Measurements from ENCODE around the gene FAM13B.
A peak's percentile ranks its signal among the peaks of the same experiment; 100 is the strongest.

Gene FAM13B

DNA sequence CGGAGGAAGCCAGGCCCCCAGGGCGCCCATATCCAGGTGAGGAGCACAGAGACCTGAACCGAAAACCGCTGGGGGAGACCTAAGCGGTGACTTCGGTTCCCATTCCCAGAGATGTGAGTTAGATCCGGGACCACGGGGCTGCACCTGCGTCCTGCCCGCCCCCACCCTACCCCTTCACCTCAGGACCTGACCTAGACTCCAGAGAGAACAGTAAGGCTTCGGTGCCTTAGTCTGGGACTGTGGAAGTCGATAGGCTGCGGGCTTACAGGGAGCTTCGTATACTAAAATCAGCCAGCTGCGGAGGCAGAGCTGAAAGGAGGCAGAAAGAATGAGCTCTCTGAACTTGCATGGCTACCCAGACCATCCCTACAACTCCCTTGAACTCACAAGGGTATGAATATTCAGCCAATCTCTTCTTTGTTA, 518 bp upstream of the FAM13B start:
- Histone ChIP-seq H4K91ac (ENCODE audit: low read depth, low read length) (peak overlapping the region; percentile 61), H3K9me3 (ENCODE audit: insufficient read depth, low read depth, low read length) (no peaks in the 10 kb centered on the region), H3K23ac (ENCODE audit: low read length) (no peak overlapping the region), H3K4me1 (ENCODE audit: control insufficient read depth in 1 of 2, insufficient read depth in 2 of 2, low read length in 2 of 2) (peaks cover 0 to 3% of the 10 kb centered on the region in 2 experiments), H2AFZ (ENCODE audit: insufficient read depth, low read length, poor library complexity) (peak overlapping the region; percentile 73), H3K9ac (ENCODE audit: low read length) (peak overlapping the region; percentile 41), H3K36me3 (ENCODE audit: control insufficient read depth in 1 of 2, insufficient read depth in 2 of 2, low read length in 2 of 2) (no peaks in the 10 kb centered on the region), H3K14ac (ENCODE audit: low read length) (peak overlapping the region; percentile 52), H3K18ac (ENCODE audit: low read length) (peak overlapping the region; percentile 67), H4K8ac (ENCODE audit: low read depth, low read length) (peak overlapping the region; percentile 88), H3K27ac (ENCODE audit: low read depth, low read length) (peak overlapping the region; percentile 29), H3K79me1 (ENCODE audit: low read length) (peaks cover 12% of the 10 kb centered on the region), H3K4me2 (ENCODE audit: low read length) (peak overlapping the region; percentile 68), H2BK120ac (ENCODE audit: insufficient read depth, low read length, poor library complexity) (no peak overlapping the region), H2BK12ac (ENCODE audit: low read length) (no peak overlapping the region), H2AK5ac (ENCODE audit: low read length) (no peak overlapping the region), H4K12ac (ENCODE audit: low read depth, low read length) (peak overlapping the region; percentile 55), H3K79me2 (ENCODE audit: control insufficient read depth, insufficient read depth, low read length, poor library complexity) (peaks cover 14% of the 10 kb centered on the region), H2BK5ac (ENCODE audit: low read depth, low read length, poor library complexity) (peak overlapping the region; percentile 70), H3K4ac (ENCODE audit: low read depth, low read length) (peak overlapping the region; percentile 49), H3K4me3 (ENCODE audit: low read depth, low read length) (peak overlapping the region; percentile 75), H3K27me3 (ENCODE audit: insufficient read depth, low read length) (no peaks in the 10 kb centered on the region)
- WGBS (ENCODE audit: extremely low coverage, insufficient coverage, insufficient read length): no CpG with 5 or more reads among the region's 15 CpGs
- peak; percentile 72 to 81 for DNase-seq

DNA sequence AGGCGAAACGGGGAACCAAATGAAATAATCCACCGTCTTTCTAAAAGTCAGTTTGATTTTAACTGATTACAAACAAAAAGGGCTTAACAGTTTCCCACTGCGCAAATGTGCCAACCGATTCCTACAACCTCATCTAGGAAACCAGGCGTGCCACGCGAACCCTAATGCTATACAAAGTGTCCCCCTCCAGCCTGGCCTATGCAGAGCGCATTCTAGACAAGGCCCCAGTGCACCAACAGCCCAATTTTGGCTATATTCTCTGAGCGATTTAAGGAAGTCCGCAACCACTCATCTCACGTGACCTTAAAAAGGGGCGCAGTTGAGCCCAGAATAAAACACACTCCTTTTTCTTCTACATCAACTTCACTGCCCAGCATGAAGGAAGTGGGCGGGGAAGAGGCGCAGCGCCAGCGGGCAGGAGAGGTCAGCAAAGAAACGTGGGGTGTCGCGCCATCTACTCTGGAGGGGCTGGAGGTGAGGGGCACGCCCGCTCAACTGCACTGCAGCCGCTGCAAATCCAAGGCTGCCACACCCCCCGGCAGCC, 779 bp downstream of the FAM13B start:
- Histone ChIP-seq H3K9me3 (ENCODE audit: insufficient read depth, low read depth, low read length) (no peaks in the 10 kb centered on the region), H3K4ac (ENCODE audit: low read depth, low read length) (peak overlapping the region; percentile 71), H3K9ac (ENCODE audit: low read length) (peak overlapping the region; percentile 62), H3K23ac (ENCODE audit: low read length) (no peak overlapping the region), H2BK12ac (ENCODE audit: low read length) (no peak overlapping the region), H3K79me1 (ENCODE audit: low read length) (peaks cover 12% of the 10 kb centered on the region), H3K14ac (ENCODE audit: low read length) (peak overlapping the region; percentile 94), H3K27me3 (ENCODE audit: insufficient read depth, low read length) (no peaks in the 10 kb centered on the region), H2AFZ (ENCODE audit: insufficient read depth, low read length, poor library complexity) (peak overlapping the region; percentile 55), H3K27ac (ENCODE audit: low read depth, low read length) (peak overlapping the region; percentile 95), H2BK120ac (ENCODE audit: insufficient read depth, low read length, poor library complexity) (no peak overlapping the region), H3K4me3 (ENCODE audit: low read depth, low read length) (peak overlapping the region; percentile 96), H3K4me2 (ENCODE audit: low read length) (peak overlapping the region; percentile 78), H3K18ac (ENCODE audit: low read length) (no peak overlapping the region), H4K91ac (ENCODE audit: low read depth, low read length) (no peak overlapping the region), H4K8ac (ENCODE audit: low read depth, low read length) (no peak overlapping the region), H3K79me2 (ENCODE audit: control insufficient read depth, insufficient read depth, low read length, poor library complexity) (peaks cover 17% of the 10 kb centered on the region), H4K12ac (ENCODE audit: low read depth, low read length) (no peak overlapping the region), H3K36me3 (ENCODE audit: control insufficient read depth in 1 of 2, insufficient read depth in 2 of 2, low read length in 2 of 2) (no peaks in the 10 kb centered on the region), H2BK5ac (ENCODE audit: low read depth, low read length, poor library complexity) (no peak overlapping the region), H2AK5ac (ENCODE audit: low read length) (no peak overlapping the region), H3K4me1 (ENCODE audit: control insufficient read depth in 1 of 2, insufficient read depth in 2 of 2, low read length in 2 of 2) (peaks cover 0 to 3% of the 10 kb centered on the region in 2 experiments)
- peak; percentile 23 to 26 for DNase-seq
- no CpG with 5 or more reads among the region's 24 CpGs for WGBS (ENCODE audit: extremely low coverage, insufficient coverage, insufficient read length)

DNA sequence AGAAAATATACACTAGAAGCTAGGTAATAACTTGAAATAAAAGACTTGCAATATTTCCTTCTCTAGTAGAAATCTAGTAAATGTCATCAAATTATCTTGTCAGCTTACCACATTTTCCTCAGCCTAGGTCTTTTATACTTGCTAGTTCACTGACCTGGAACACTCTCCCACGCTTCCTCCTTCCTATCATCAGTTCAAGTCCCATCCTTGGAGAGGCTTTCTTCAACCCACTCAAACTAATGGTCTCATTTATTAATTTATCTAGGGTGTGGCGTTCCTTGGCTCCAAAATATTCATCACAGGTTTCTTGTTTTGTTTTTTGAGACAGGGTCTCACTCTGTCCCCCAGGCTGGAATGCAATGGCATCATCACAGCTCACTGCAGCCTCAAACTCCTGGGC, 2.9 kb downstream of the FAM13B start:
- no peak overlapping the region for H4K8ac ChIP-seq (ENCODE audit: low read depth, low read length)
- no peak for DNase-seq
- no peak overlapping the region for H2AFZ ChIP-seq (ENCODE audit: insufficient read depth, low read length, poor library complexity)
- H2BK12ac ChIP-seq (ENCODE audit: low read length): no peak overlapping the region
- H3K4ac ChIP-seq (ENCODE audit: low read depth, low read length): peak overlapping the region; percentile 98
- H3K4me1 ChIP-seq (ENCODE audit: control insufficient read depth in 1 of 2, insufficient read depth in 2 of 2, low read length in 2 of 2): peaks cover 0 to 3% of the 10 kb centered on the region in 2 experiments
- no peak overlapping the region for H3K4me2 ChIP-seq (ENCODE audit: low read length)
- no peak overlapping the region for H2BK120ac ChIP-seq (ENCODE audit: insufficient read depth, low read length, poor library complexity)
- H3K9ac ChIP-seq (ENCODE audit: low read length): no peak overlapping the region
- peaks cover 12% of the 10 kb centered on the region for H3K79me1 ChIP-seq (ENCODE audit: low read length)
- H3K27ac ChIP-seq (ENCODE audit: low read depth, low read length): no peak overlapping the region
- H3K18ac ChIP-seq (ENCODE audit: low read length): no peak overlapping the region
- H3K9me3 ChIP-seq (ENCODE audit: insufficient read depth, low read depth, low read length): peaks cover 2% of the 10 kb centered on the region
- H3K23ac ChIP-seq (ENCODE audit: low read length): no peak overlapping the region
- no peak overlapping the region for H2AK5ac ChIP-seq (ENCODE audit: low read length)
- no peaks in the 10 kb centered on the region for H3K27me3 ChIP-seq (ENCODE audit: insufficient read depth, low read length)
- H3K4me3 ChIP-seq (ENCODE audit: low read depth, low read length): no peak overlapping the region
- no peak overlapping the region for H2BK5ac ChIP-seq (ENCODE audit: low read depth, low read length, poor library complexity)
- H3K36me3 ChIP-seq (ENCODE audit: control insufficient read depth in 1 of 2, insufficient read depth in 2 of 2, low read length in 2 of 2): no peaks in the 10 kb centered on the region
- H3K14ac ChIP-seq (ENCODE audit: low read length): no peak overlapping the region
- H3K79me2 ChIP-seq (ENCODE audit: control insufficient read depth, insufficient read depth, low read length, poor library complexity): peaks cover 20% of the 10 kb centered on the region
- H4K91ac ChIP-seq (ENCODE audit: low read depth, low read length): no peak overlapping the region
- H4K12ac ChIP-seq (ENCODE audit: low read depth, low read length): no peak overlapping the region
- no CpG with 5 or more reads among the region's 2 CpGs for WGBS (ENCODE audit: extremely low coverage, insufficient coverage, insufficient read length)

DNA sequence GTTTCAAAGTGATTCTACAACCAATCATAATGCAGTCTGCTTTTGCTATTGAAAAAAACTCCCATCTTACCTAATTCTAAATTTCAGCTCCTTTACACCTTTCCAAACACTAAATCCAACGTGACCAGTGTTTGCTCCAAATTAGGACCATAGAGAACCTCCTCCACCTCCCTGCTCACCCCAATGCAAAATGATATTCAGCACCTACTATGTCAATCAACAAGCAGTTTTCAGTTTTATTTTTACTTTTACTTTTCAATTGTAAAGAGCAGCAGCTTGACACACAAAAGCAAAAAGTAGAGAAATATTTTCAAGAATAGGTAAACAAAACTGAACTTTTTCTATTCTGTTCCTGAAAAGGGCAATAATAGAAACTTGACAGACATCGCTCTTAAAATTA, 3.4 kb downstream of the FAM13B start:
- H3K27ac ChIP-seq (ENCODE audit: low read depth, low read length): no peak overlapping the region
- H2BK120ac ChIP-seq (ENCODE audit: insufficient read depth, low read length, poor library complexity): no peak overlapping the region
- H3K18ac ChIP-seq (ENCODE audit: low read length): no peak overlapping the region
- H3K4me1 ChIP-seq (ENCODE audit: control insufficient read depth in 1 of 2, insufficient read depth in 2 of 2, low read length in 2 of 2): peaks cover 0 to 3% of the 10 kb centered on the region in 2 experiments
- H3K14ac ChIP-seq (ENCODE audit: low read length): no peak overlapping the region
- H4K8ac ChIP-seq (ENCODE audit: low read depth, low read length): no peak overlapping the region
- H2BK12ac ChIP-seq (ENCODE audit: low read length): no peak overlapping the region
- H3K4me3 ChIP-seq (ENCODE audit: low read depth, low read length): no peak overlapping the region
- H3K79me1 ChIP-seq (ENCODE audit: low read length): peaks cover 12% of the 10 kb centered on the region
- no peak overlapping the region for H4K12ac ChIP-seq (ENCODE audit: low read depth, low read length)
- H2AFZ ChIP-seq (ENCODE audit: insufficient read depth, low read length, poor library complexity): no peak overlapping the region
- peaks cover 2% of the 10 kb centered on the region for H3K9me3 ChIP-seq (ENCODE audit: insufficient read depth, low read depth, low read length)
- no peak overlapping the region for H3K4me2 ChIP-seq (ENCODE audit: low read length)
- WGBS (ENCODE audit: extremely low coverage, insufficient coverage, insufficient read length): 100% methylated on average over 1 of the region's 2 CpGs
- H3K9ac ChIP-seq (ENCODE audit: low read length): no peak overlapping the region
- H3K4ac ChIP-seq (ENCODE audit: low read depth, low read length): peak overlapping the region; percentile 85
- H2BK5ac ChIP-seq (ENCODE audit: low read depth, low read length, poor library complexity): no peak overlapping the region
- H3K79me2 ChIP-seq (ENCODE audit: control insufficient read depth, insufficient read depth, low read length, poor library complexity): peaks cover 21% of the 10 kb centered on the region
- no peak for DNase-seq
- no peaks in the 10 kb centered on the region for H3K36me3 ChIP-seq (ENCODE audit: control insufficient read depth in 1 of 2, insufficient read depth in 2 of 2, low read length in 2 of 2)
- H2AK5ac ChIP-seq (ENCODE audit: low read length): no peak overlapping the region
- H3K23ac ChIP-seq (ENCODE audit: low read length): no peak overlapping the region
- H4K91ac ChIP-seq (ENCODE audit: low read depth, low read length): no peak overlapping the region
- H3K27me3 ChIP-seq (ENCODE audit: insufficient read depth, low read length): no peaks in the 10 kb centered on the region
